H1 (cell line): ENCODE measurements around the gene DENND1A. TPM values are rescaled to one million over a fixed set of nuclear protein-coding genes. Genes with fewer than 3 reads are reported as not detected.

ENCODE experiments used
- GABPA ChIP-seq: IDR thresholded peaks from 2 replicates; pipeline ENCODE4 v1.6.1; 2011; ENCODE audit warnings: mild to moderate bottlenecking, low read length, moderate library complexity, borderline replicate concordance; ENCODE audit not compliant: insufficient read depth
- POLR2AphosphoS5 ChIP-seq: IDR thresholded peaks from 2 replicates; pipeline ENCODE4 v1.6.1; 2011; ENCODE audit warnings: low read depth, low read length
- RFX5 ChIP-seq: IDR thresholded peaks from 2 replicates; pipeline ENCODE4 v1.6.1; 2011; ENCODE audit warnings: low read depth, low read length, improper control_type of control experiment, borderline replicate concordance
- SUZ12 ChIP-seq: fragments of 200-600 bp; sonication (generic); IDR thresholded peaks from 2 replicates; pipeline ENCODE4 v1.6.1; 2012; ENCODE audit warnings: mild to moderate bottlenecking, inconsistent platforms, low read length, moderate library complexity, mixed read lengths
- polyA plus RNA-seq, 7 experiments: library from polyadenylated mRNA; depleted of rRNA in 3 of 7; stranded (reverse) in 5 of 7; unstranded in 2 of 7; fragments of >200 nt in 5 of 7; fragments of 200-250 nt in 2 of 7; gene quantifications; 1 replicate in 5 of 7; 2 replicates in 1 of 7; 4 replicates in 1 of 7; pipeline versions ENCODE4 v1.2.1 to v1.2.3, GENCODE V29; 2011 to 2013; ENCODE audit warnings: missing spikeins in 2 of 7, mixed read lengths in 2 of 7
- total RNA-seq: library from RNA; stranded (reverse); fragmentation: NEBNext Ultra II Directional; extraction: Animal tissue kit (Norgen Biotek cat#: 25700); gene quantifications from 2 replicates; pipeline ENCODE4 v1.2.1, GENCODE V29; 2021

DENND1A gene
- total and polyA plus RNA-seq, 2 of the 8 experiments (the other 6 are each of a cell fraction or from before 2014, with no cell fraction given): 24.1 to 26.4 TPM

DNA sequence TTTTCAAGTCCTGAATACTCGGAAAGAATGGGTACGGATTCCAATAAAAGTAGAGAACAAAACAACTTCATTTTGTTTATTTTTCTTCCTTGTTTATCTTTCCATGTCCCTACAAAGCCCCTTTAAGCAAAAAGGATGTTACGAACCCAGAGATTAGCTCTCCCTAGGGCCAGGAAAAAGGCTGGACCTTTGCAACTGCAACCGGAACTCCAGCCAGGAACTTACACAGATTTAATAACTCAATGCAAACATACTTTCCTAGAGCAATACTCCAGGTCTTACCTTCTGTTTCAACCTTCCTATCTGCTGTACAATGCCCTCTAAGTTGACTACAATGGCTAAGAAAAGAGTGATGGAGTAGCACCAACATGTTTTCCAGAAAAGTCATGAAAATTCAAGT, 7.0 kb downstream of the DENND1A start (continued):
- TF ChIP-seq GABPA (no peak), RFX5 (no peak), SUZ12 (no peak), POLR2AphosphoS5 (no peak)
